Osteoblast (primary cell): ENCODE results near the gene GSE1. TPM values are rescaled to one million over a fixed set of nuclear protein-coding genes. Genes with fewer than 3 reads are reported as not detected.

ENCODE experiments used
- DNase-seq: peaks from one replicate; pipeline ENCODE4 v3.0.0; 2011; ENCODE audit warnings: low spot score, mixed read lengths; ENCODE audit not compliant: insufficient read length; ENCODE audit errors: missing footprints
- H2AFZ ChIP-seq: 2 replicates; pipeline ENCODE4 v1.6.0; 2011; ENCODE audit warnings: mild to moderate bottlenecking, low read length
- H3K27ac ChIP-seq: 2 replicates; pipeline ENCODE4 v1.5.1; 2011; ENCODE audit warnings: mild to moderate bottlenecking, low read depth, low read length, moderate library complexity
- H3K27me3 ChIP-seq: 2 replicates; pipeline ENCODE4 v1.6.0; 2012; ENCODE audit warnings: mild to moderate bottlenecking, control low read depth, inconsistent platforms, low read length, moderate library complexity; ENCODE audit not compliant: insufficient read depth
- H3K36me3 ChIP-seq: 2 replicates; pipeline ENCODE4 v1.5.1; 2011; ENCODE audit warnings: mild to moderate bottlenecking, low read length, control low read depth, moderate library complexity; ENCODE audit not compliant: insufficient read depth
- H3K4me1 ChIP-seq: 2 replicates; pipeline ENCODE4 v1.5.1; 2011; ENCODE audit warnings: mild to moderate bottlenecking, low read length, control low read depth, moderate library complexity; ENCODE audit not compliant: insufficient read depth
- H3K4me2 ChIP-seq: 2 replicates; pipeline ENCODE4 v1.6.0; 2011; ENCODE audit warnings: mild to moderate bottlenecking, low read length; ENCODE audit not compliant: insufficient read depth
- H3K4me3 ChIP-seq: fragments of 200-600 bp; sonication (generic); 3 replicates; pipeline ENCODE4 v1.5.1; 2012; ENCODE audit warnings: mild to moderate bottlenecking, low read length, inconsistent platforms; ENCODE audit not compliant: insufficient read depth
- H3K79me2 ChIP-seq: 2 replicates; pipeline ENCODE4 v1.6.0; 2012; ENCODE audit warnings: mild to moderate bottlenecking, low read length, control low read depth, inconsistent platforms; ENCODE audit not compliant: insufficient read depth
- H3K9me3 ChIP-seq: 2 replicates; pipeline ENCODE4 v1.5.1; 2011; ENCODE audit warnings: low read depth, low read length, control low read depth
- H4K20me1 ChIP-seq: 2 replicates; pipeline ENCODE4 v1.6.0; 2012; ENCODE audit warnings: mild to moderate bottlenecking, low read length, control low read depth; ENCODE audit not compliant: insufficient read depth
- CTCF ChIP-seq: IDR thresholded peaks from 2 replicates; pipeline ENCODE4 v1.5.1; 2011; ENCODE audit warnings: mild to moderate bottlenecking, low read depth, low read length, moderate library complexity; ENCODE audit errors: extremely low read depth
- total RNA-seq: library from RNA; depleted of rRNA; stranded (reverse); fragments of >200 nt; gene quantifications from 2 replicates; pipeline ENCODE4 v1.2.3, GENCODE V29; 2012

The GSE1 gene
- total RNA-seq, 1 donor, result 49.6 TPM

DNA sequence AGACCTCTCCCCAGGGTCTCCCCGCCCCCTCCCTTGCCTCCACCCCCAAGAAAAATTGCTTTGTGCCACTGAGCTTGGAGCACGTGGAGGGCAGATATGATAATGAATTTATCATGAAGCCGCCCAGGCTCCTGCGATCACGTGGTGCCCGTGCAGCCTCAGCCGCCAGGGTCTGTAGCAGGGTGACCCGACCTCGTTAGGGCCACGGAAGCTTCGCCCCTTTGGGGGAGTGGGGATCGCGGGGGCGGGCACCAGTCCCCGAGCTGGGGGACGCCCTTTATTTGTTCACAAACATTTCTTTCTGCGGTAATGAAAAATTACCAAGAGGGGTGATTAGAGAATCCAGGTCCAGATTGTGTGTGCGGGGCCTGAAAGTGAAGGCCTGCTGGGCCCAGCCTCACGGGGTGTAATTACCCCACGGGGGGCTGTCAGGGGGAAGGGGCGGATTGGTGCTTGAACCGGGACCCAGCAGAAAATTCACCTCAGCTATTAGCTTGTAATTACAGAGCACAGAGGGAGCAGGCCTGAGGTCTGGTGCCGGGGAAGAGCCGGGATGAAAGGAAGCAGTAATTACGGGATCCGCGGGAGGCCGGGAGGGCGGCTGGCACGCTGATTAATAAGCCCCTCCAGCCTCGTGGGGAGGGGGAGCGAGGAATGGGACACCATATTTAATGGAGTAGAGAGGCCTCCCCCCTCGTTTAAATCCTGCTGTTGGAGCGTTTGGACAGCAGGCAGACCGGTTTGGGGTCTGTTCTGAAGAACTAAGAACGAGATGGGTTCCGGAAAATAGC, 13.3 kb downstream of the GSE1 start:
- peaks cover 98% of the 10 kb centered on the region for H3K79me2 ChIP-seq
- DNase-seq, result no peak
- H3K4me1 ChIP-seq, result no peaks in the 10 kb centered on the region
- H3K27ac ChIP-seq, result no peak overlapping the region
- no peaks in the 10 kb centered on the region for H3K9me3 ChIP-seq
- peaks cover 94% of the 10 kb centered on the region for H4K20me1 ChIP-seq
- no peak overlapping the region for H3K4me3 ChIP-seq
- H3K27me3 ChIP-seq, result no peaks in the 10 kb centered on the region
- no peak overlapping the region for H3K4me2 ChIP-seq
- H3K36me3 ChIP-seq, result no peaks in the 10 kb centered on the region
- no peak overlapping the region for H2AFZ ChIP-seq
- no peak for TF ChIP-seq CTCF

DNA sequence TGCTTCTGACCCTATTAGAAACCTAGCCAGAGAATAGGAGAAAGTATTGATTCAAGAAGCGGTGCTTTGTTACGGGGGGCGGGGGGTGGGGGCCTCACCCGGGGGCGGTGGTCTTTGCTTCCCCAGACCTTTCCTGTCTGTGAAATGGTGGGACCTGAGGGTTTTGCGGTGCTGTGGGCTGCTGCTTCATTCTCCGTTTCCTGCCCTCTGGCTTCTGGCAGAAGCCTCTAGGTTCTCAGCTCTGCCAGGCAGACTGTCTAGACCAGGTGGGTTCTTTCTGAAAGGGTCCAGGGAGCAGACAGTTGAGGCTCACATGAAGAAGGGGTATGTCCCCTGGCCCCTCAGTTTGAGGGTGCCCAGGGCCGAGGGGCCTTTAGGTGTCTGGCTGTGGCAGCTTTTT, 14.0 kb downstream of the GSE1 start:
- Histone ChIP-seq H3K4me1 (no peaks in the 10 kb centered on the region), H3K27me3 (no peaks in the 10 kb centered on the region), H3K4me2 (no peak overlapping the region), H2AFZ (no peak overlapping the region), H3K9me3 (no peaks in the 10 kb centered on the region), H3K79me2 (peaks cover 98% of the 10 kb centered on the region), H3K4me3 (no peak overlapping the region), H3K36me3 (no peaks in the 10 kb centered on the region), H4K20me1 (peaks cover 94% of the 10 kb centered on the region), H3K27ac (no peak overlapping the region)
- DNase-seq, result no peak
- no peak for TF ChIP-seq CTCF

DNA sequence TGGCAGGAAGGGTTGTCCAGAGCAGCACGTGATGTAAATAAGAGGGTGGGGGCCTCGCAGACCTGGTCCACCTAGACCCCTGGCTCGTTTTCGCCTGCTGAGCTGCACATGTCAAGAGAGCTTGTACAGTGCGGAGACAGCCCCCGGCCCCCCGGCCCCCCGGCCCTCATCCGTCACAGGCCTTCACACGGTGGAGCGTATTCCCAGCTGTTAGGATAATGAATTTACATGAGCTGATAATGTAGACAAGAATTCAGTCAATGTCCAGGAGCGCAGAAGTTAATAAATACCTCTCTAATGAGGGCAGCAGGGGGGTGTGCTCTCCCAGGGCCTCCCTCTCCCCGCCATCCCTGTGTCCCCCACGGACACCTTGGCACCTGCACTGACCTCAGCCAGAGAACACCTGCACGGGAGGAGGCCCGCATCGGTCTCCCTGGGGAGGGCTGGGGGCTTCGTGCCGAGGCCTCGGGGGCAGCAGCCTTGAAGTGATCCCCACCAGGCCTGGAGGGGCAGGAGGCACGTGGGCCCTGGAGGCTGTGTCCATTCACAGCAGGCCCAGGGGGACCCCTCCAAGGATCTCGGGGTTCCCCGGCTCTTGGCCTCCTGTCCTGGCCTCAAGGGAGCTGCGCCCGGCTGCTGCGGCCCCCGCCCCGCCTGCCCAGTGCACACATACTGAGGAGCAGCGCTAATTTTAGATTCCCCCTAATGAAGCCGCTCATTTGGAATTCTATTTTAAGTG, 14.6 kb downstream of the GSE1 start:
- Histone ChIP-seq H3K27me3 (no peaks in the 10 kb centered on the region), H3K4me1 (no peaks in the 10 kb centered on the region), H3K4me2 (no peak overlapping the region), H4K20me1 (peaks cover 92% of the 10 kb centered on the region), H3K79me2 (peaks cover 98% of the 10 kb centered on the region), H3K4me3 (no peak overlapping the region), H3K36me3 (no peaks in the 10 kb centered on the region), H3K27ac (no peak overlapping the region), H2AFZ (no peak overlapping the region), H3K9me3 (no peaks in the 10 kb centered on the region)
- no peak for TF ChIP-seq CTCF
- DNase-seq, result no peak

GRCh38 chr16:85628265-85628556, 15.1 kb downstream of the GSE1 start:
- no peak for DNase-seq
- peaks cover 91% of the 10 kb centered on the region for H4K20me1 ChIP-seq
- no peaks in the 10 kb centered on the region for H3K4me1 ChIP-seq
- TF ChIP-seq CTCF, result no peak
- H3K9me3 ChIP-seq, result no peaks in the 10 kb centered on the region
- no peak overlapping the region for H3K27ac ChIP-seq
- H2AFZ ChIP-seq, result no peak overlapping the region
- H3K4me2 ChIP-seq, result no peak overlapping the region
- peaks cover 98% of the 10 kb centered on the region for H3K79me2 ChIP-seq
- no peak overlapping the region for H3K4me3 ChIP-seq
- no peaks in the 10 kb centered on the region for H3K27me3 ChIP-seq
- H3K36me3 ChIP-seq, result no peaks in the 10 kb centered on the region
